Mucosa of rectum (tissue), 2 donors: ENCODE measurements around the gene RNF19B.

Source experiments
- H3K27ac ChIP-seq, 2 donors: one replicate each; pipeline ENCODE4 v1.7.0; 2013; ENCODE audit warnings: inconsistent platforms in 2 of 2, low read depth in 2 of 2, low read length in 2 of 2
- H3K27me3 ChIP-seq, 2 donors: one replicate each; pipeline ENCODE4 v1.7.0; 2013; ENCODE audit warnings: low read length in 2 of 2; ENCODE audit not compliant: control insufficient read depth in 2 of 2, insufficient read depth in 2 of 2
- H3K36me3 ChIP-seq, 2 donors: one replicate each; pipeline ENCODE4 v1.7.0; 2013; ENCODE audit warnings: low read length in 2 of 2; ENCODE audit not compliant: control insufficient read depth in 2 of 2, insufficient read depth in 2 of 2
- H3K4me1 ChIP-seq, 2 donors: one replicate each; pipeline ENCODE4 v1.7.0; 2013; ENCODE audit warnings: low read length in 2 of 2, mild to moderate bottlenecking in 1 of 2; ENCODE audit not compliant: control insufficient read depth in 2 of 2, insufficient read depth in 2 of 2
- H3K4me3 ChIP-seq, 2 donors: one replicate each; pipeline ENCODE4 v1.7.0; 2013; ENCODE audit warnings: low read length in 2 of 2
- H3K9ac ChIP-seq, 2 donors: one replicate each; pipeline ENCODE4 v1.7.0; 2013; ENCODE audit warnings: low read length in 2 of 2, low read depth in 1 of 2, mild to moderate bottlenecking in 1 of 2
- H3K9me3 ChIP-seq, 2 donors: one replicate each; pipeline ENCODE4 v1.7.0; 2013; ENCODE audit warnings: low read length in 2 of 2; ENCODE audit not compliant: control insufficient read depth in 2 of 2
- donor health status: healthy.
- donor health status: Normal muscosa, but diverticular disease.

RNF19B gene

DNA sequence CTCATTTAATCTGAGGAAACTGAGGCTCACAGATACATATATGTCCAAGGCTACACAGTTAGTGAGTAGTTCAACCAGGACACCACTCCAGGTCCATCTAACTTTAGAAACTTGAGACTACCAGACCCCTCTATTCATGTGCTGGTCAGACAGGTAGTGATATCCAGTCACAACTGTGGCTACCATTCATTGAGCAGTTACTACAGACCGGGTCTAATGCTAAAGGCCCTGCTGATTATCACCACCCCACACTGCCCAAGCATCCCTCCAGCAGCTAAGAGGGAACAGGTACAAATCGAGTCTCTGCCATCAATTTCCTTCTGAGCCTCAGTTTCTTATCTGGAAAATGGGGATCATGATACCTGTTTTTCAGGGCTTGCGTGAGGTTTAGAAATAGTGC lies 73.0 kb downstream of the RNF19B start:
- Histone ChIP-seq H3K9me3 (no peaks in the 10 kb centered on the region), H3K27ac (no peak overlapping the region), H3K27me3 (peaks cover 8 to 19% of the 10 kb centered on the region in 2 donors), H3K36me3 (peaks cover 7 to 9% of the 10 kb centered on the region in 2 donors), H3K9ac (no peak overlapping the region), H3K4me3 (no peak overlapping the region), H3K4me1 (peaks cover 5 to 18% of the 10 kb centered on the region in 2 donors)

DNA sequence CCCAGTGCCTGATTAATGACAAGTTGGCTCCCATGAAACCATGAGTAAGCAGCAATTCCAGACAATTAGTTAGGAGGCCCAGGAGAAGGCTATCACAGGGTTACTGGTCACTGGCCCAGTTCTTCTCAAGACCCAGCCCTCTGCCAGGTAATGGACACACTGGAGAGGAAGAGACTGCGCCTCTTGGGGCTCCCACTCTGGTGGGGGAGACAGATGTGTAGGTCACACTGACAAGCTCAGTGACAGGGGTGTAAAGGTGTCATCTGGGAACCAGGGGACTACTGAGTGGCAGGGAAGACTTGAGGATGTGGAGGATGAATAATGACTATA lies 73.4 kb downstream of the RNF19B start:
- Histone ChIP-seq H3K27me3 (peaks cover 8 to 19% of the 10 kb centered on the region in 2 donors), H3K27ac (no peak overlapping the region), H3K9me3 (no peaks in the 10 kb centered on the region), H3K9ac (no peak overlapping the region), H3K36me3 (peaks cover 3 to 6% of the 10 kb centered on the region in 2 donors), H3K4me3 (no peak overlapping the region), H3K4me1 (peaks cover 5 to 18% of the 10 kb centered on the region in 2 donors)

DNA sequence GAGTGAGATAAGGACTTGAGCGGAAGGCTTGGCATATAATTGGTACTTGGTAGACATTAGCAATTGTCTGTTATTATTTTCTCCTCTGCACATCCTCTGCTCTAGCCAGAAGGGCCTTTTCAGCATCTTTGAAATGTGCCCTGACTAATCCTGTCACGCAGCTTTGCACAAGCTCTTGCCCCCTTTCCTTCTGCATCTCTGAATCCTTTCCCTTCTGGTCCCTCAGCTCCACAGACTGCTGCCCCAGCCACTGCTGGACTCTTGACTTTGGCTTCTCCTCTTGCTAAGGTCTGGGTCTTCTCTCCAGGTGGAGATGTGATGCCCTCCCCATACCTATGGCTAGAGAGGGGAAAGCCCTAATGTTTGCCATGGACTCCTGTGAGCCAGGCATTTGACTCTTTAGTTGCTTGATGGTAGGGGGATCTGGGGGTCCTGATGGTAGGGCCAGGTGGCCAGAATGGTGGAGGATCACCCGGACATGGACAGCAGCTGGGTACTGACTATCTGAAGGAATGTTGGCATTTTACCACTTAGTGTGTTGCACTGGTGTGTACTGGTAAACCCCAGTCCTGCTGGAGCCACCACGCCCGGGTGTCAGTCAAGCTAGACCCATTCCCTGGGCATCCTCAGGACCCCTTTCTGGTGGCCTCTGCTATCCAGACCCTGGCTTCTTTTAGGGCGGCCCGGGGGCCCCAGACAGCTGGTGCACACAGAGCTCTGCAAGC lies 73.9 kb downstream of the RNF19B start:
- H3K9ac ChIP-seq: no peak overlapping the region
- H3K27ac ChIP-seq: no peak overlapping the region
- peaks cover 0 to 3% of the 10 kb centered on the region in 2 donors for H3K36me3 ChIP-seq
- no peaks in the 10 kb centered on the region for H3K9me3 ChIP-seq
- peaks cover 5 to 18% of the 10 kb centered on the region in 2 donors for H3K4me1 ChIP-seq
- H3K27me3 ChIP-seq: peaks cover 8 to 22% of the 10 kb centered on the region in 2 donors
- H3K4me3 ChIP-seq: no peak overlapping the region

DNA sequence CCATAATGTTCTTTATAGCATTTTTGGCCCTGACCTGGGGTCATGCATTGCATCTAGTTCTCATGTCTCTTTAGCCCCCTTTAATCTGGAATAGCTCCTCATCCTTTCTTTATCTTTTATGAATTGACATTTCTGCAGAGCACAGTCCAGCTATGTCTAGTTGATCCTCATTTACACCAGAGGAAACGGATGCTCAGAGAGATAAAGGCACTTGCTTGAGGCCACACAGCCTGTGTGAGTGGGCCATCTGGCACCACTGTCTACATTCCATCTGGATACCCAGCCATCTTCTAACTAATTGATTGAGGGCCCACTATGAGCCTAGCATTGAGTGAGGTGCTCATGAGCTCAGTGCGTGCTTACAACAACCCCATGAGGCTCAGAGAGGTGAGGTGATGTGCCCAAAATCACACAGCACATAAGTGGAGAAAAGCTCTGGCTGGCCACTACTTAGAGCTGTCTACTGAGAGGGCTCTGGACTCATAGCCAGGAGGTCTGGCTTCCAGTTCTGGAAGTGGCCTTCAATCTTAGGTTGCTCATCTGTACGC lies 74.8 kb downstream of the RNF19B start:
- Histone ChIP-seq H3K4me1 (peaks cover 5 to 18% of the 10 kb centered on the region in 2 donors), H3K9me3 (no peaks in the 10 kb centered on the region), H3K4me3 (no peak overlapping the region), H3K36me3 (no peaks in the 10 kb centered on the region), H3K27ac (no peak overlapping the region), H3K9ac (no peak overlapping the region), H3K27me3 (peaks cover 8 to 22% of the 10 kb centered on the region in 2 donors)

DNA sequence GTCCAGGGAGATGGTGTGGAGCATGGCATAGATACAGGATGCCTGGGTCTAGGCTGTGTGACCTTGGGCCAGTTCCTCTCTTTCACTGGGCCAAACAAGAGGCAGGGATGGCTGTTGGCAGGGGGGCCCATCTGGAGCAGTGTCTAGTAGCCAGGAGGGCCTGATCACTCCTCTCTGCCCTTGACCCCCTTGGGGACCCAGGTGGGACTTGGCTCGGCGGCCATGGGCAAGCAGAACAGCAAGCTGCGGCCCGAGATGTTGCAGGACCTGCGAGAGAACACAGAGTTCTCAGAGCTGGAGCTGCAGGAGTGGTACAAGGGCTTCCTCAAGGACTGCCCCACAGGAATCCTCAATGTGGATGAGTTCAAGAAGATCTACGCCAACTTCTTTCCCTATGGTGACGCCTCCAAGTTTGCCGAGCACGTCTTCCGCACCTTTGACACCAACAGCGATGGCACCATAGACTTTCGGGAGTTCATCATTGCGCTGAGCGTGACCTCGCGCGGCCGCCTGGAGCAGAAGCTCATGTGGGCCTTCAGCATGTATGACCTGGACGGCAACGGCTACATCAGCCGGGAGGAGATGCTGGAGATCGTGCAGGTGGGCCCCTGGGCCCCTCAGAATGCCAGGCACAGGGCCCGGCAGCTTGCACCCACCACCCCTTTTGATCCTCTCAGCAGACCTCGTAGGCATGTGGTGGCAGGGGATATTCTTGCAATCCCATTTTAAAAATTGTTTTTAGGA lies 75.8 kb downstream of the RNF19B start:
- no peak overlapping the region for H3K4me3 ChIP-seq
- H3K4me1 ChIP-seq: peaks cover 5 to 14% of the 10 kb centered on the region in 2 donors
- H3K27me3 ChIP-seq: peaks cover 8 to 25% of the 10 kb centered on the region in 2 donors

DNA sequence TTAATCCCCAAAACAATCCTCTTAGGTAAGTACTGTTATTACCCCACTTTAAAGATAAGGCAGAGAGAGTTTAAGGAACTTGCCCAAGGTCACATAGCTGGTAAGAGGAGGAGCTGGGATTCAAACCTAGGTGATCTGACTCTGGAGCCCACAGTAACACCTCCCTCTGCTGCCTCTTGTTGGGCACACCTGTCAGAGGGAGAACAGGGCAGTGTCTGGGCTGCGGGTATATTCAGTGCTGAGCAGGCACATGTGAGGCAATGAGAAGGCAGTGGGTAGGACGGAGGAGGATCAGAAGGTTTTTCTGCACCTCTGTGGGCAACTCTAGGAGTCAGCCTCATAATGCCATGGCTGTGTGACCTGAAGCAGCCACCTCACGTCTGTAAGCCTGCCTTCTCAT lies 76.5 kb downstream of the RNF19B start:
- H3K27ac ChIP-seq: no peak overlapping the region
- peaks cover 5 to 9% of the 10 kb centered on the region in 2 donors for H3K4me1 ChIP-seq
- H3K9ac ChIP-seq: no peak overlapping the region
- H3K4me3 ChIP-seq: no peak overlapping the region
- no peaks in the 10 kb centered on the region for H3K36me3 ChIP-seq
- no peaks in the 10 kb centered on the region for H3K9me3 ChIP-seq
- peaks cover 8 to 25% of the 10 kb centered on the region in 2 donors for H3K27me3 ChIP-seq

More for the DNA sequence above, 75.8 kb downstream of the RNF19B start:
- Histone ChIP-seq H3K9ac (no peak overlapping the region), H3K36me3 (no peaks in the 10 kb centered on the region), H3K27ac (no peak overlapping the region), H3K9me3 (no peaks in the 10 kb centered on the region)

DNA sequence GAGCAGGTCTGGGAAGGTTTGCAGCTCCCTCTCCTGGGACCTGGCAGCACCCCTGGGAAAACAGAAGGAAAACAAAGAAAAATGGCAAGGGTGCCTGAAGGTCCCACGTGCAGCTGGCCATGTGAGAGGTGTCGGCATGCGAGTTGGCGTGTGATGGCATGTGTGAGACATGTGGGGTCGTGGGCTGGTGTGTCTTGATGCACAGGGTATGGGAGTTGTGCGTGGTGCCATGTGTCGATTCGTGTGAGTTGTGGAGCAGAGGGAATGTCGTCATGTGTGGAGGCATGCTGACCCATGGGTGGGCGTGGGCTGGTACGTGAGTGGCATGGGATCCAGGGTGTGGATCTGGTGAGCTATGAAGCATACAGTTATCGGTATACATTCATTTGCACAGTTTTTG lies 77.0 kb downstream of the RNF19B start:
- H3K9ac ChIP-seq: no peak overlapping the region
- H3K27ac ChIP-seq: no peak overlapping the region
- H3K4me1 ChIP-seq: peaks cover 4% of the 10 kb centered on the region in 2 donors
- H3K4me3 ChIP-seq: no peak overlapping the region
- H3K27me3 ChIP-seq: peaks cover 8 to 24% of the 10 kb centered on the region in 2 donors
- H3K36me3 ChIP-seq: no peaks in the 10 kb centered on the region
- H3K9me3 ChIP-seq: no peaks in the 10 kb centered on the region

DNA sequence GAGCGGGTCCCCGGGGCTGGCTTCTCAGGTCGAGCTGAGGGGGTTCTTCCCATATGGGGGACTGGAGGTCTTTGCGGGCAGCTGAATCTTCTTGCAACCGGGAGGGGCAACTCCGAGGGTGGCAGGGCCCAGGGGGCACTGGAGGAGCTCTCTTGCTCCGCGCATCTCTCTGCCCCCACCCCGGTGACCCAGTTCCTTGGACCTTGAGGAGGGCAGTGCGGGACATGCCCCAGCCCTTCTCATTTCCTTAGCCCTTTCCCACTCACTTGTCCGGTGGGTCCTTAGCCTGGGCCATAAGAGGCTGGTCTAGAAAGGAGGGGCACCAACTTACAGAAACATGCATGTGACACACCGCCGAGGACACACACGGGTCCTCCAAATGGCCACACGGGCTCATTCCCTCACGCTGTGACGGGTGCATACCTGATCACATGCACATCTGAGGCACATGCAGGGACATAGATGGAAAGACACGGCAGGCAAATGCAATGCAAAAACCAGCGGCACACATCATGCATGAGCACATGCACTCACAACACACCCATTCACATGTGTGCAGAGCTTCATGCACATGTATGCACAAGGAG lies 77.7 kb downstream of the RNF19B start:
- Histone ChIP-seq H3K27ac (no peak overlapping the region), H3K9me3 (no peaks in the 10 kb centered on the region), H3K4me1 (no peaks in the 10 kb centered on the region), H3K9ac (no peak overlapping the region), H3K4me3 (no peak overlapping the region), H3K27me3 (peaks cover 8 to 20% of the 10 kb centered on the region in 2 donors), H3K36me3 (no peaks in the 10 kb centered on the region)
